GM12873 (cell line): ENCODE results near the gene SLC6A19.

Source experiments
- TF ChIP-seq, protein P1 (sequence below): IDR thresholded peaks from 2 replicates; pipeline ENCODE4 v1.5.1; 2012; ENCODE audit warnings: low read depth, mild to moderate bottlenecking, moderate library complexity, low read length, control low read depth; ENCODE audit not compliant: insufficient read depth; ENCODE audit errors: missing control alignments

SLC6A19 gene

DNA sequence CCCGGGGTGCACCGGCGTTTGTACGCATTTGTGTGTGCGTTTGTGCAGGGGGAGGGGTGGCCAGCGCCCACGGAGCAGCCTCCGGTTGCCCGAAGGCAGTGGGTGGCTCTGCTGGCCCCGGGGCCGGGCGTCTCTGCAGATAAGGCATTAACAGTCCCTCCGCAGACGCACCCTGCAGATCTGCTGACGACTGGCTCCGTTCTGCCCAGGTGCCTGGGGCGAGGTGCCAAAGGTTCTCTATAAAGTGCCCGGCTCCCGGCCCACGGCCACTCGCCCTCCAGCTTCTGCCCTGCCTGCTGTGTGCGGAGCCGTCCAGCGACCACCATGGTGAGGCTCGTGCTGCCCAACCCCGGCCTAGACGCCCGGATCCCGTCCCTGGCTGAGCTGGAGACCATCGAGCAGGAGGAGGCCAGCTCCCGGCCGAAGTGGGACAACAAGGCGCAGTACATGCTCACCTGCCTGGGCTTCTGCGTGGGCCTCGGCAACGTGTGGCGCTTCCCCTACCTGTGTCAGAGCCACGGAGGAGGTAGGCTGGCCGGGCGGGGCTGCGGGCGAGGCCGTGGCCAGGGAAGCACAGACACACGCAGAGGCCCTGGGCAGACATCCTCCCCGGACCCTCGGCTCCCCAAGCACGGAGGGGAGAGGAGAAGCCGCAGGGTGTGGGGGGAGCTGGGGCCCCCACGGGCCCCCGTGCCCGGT, at the start of gene SLC6A19:
SLC6A19 (plus strand) TSS at position 269 of the 699 bp plus-strand sequence; CDS start at position 325, 56 bp downstream.
- TF ChIP-seq, protein P1, sequence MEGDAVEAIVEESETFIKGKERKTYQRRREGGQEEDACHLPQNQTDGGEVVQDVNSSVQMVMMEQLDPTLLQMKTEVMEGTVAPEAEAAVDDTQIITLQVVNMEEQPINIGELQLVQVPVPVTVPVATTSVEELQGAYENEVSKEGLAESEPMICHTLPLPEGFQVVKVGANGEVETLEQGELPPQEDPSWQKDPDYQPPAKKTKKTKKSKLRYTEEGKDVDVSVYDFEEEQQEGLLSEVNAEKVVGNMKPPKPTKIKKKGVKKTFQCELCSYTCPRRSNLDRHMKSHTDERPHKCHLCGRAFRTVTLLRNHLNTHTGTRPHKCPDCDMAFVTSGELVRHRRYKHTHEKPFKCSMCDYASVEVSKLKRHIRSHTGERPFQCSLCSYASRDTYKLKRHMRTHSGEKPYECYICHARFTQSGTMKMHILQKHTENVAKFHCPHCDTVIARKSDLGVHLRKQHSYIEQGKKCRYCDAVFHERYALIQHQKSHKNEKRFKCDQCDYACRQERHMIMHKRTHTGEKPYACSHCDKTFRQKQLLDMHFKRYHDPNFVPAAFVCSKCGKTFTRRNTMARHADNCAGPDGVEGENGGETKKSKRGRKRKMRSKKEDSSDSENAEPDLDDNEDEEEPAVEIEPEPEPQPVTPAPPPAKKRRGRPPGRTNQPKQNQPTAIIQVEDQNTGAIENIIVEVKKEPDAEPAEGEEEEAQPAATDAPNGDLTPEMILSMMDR, result no peak

DNA sequence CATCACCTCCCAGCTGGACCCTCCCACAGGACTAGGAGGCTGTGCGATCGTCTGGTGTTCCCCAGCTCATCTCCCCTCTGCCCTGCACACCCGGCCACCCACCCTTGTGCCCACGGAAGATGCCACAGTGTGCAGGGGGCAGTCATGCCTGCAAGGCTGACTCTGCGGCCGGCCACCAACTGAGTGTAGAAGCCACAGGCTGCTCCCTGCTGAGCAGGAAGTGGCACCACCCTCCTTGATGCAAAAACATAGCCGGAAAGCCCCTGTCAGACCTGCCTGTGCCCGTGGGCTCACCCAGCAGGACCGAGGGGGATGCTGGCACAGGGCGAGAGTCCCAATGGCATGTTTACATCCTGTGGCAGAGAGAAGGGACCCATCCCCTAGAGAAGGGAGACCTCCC, 49.2 kb upstream of the SLC6A19 start:
- TF ChIP-seq, protein P1, result no peak

DNA sequence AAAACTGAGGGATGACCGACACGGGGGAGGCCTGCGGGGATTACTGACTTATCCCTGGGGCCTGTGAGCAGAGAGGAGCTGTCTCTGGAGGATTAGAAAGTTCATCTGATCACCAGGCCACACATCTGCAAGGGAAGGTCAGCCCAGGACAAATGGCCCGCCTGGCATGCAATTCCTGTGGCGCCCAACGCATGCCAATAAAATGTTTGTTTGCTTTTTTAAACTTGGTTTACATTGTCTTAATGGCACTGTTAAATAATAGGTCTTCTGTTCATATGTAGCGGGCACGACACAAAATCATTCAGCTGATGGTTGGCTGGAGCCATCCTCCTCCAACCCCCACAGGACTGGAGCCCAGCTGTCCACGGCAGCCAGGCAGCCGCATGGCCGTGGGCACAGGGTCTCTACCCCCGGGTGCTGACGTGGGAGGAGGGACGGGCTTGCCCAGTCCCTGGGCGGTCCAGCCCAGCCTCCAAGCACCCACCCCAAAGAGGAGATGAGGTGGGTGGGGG, 48.6 kb upstream of the SLC6A19 start:
- TF ChIP-seq, protein P1, result no peak

DNA sequence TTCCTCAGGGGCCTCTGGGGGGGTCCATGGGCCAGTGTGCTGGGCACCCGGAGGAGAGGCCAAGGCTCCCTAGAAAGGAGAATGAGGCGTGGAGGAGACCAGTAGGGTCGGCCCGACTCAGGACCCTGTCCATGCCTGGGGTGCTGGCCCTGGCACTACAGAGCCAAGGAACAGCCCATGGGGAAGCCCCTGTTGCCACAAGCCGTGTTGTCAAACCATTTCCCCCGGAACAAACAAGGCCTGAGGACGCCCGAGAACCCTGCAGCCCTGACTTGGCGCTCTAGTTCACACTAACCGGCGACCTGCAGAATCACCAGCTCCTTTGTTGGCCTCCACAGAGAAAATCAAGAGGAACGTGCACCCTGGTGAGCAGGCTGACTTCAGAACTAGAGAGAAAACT, 48.0 kb upstream of the SLC6A19 start:
- TF ChIP-seq, protein P1, result no peak

DNA sequence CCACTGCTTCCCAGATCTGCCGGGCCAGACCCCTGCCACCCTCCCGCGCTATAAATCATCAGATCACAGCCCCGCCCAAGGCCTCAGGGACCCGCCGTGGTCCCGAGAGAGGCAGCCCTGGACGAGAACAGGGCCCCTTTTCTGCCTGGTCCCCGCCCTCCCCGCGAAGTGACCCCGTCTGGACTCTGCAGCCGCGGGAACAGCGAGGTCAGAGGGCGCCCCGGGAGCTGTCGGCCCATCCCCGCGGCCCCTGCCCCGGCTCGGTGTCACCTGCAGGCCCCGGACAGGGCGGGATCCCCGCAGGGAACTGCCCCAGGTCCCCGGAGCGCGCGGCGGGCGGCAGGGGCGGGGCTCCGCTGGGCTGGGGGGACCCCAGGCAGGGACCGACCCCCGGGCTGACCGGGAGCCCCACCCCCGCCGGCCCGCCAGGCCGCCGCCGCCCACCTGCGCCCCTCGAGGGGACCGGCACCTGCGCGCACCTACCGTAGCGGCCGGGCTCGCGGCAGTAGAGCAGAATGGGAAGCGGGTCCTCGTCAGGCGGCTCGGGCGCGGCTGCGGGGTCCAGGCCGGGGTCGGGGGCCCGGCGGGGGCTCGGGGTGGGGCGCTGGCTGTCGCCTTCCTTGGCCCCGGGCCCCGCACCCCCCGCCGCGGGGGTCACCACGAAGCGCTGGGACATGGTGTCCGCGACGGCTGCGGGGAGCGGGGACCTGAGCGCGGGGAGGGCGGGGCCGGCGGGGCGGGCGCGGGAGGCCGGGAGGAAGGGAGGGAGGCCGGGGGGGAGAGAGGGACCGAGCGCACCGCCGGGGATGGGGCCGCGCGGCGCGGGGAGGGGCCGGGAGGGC, 46.0 kb upstream of the SLC6A19 start:
- TF ChIP-seq, protein P1, result no peak

DNA sequence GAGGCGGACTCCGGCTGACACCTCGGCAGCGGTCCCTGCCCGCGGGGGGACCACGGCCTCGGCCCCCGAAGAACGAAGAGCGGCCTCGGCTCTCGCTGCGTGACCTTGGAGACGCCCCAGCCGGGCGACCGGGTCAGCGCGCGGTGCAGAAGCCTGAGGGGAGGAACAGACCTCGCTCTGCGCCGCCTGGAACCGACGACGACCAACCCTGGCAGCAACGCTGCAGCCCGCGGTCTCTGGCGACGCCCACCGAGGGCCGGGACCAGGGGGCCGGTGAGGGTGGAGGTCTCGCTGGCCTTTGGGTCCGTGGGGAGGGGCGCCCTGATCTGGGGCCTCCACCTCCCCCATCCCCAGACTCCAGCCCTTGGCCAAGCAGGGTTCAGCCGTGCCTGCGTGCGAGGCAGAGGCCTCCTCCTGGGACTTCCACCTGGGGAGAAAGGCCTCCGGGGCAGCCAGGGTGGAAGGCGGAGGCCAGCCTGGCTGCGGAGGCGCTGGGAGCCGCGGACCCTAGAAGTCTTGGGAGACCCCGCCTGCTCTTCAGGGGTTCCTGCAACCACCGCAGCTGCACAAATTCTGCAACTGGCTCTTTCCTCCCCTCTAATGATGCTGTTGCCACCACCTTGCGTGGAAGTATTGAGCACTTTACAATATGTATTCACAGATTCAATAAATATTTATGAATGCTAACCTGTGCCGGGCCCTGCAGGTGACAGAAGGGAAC, 45.2 kb upstream of the SLC6A19 start:
- TF ChIP-seq, protein P1, result no peak
